HL-60 (cell line): ENCODE measurements around the gene PLEKHN1.

Source experiments
- DNase-seq, 2 experiments: peaks; one replicate each; pipeline ENCODE4 v3.0.0-alpha.2; 2010 to 2020; ENCODE audit warnings: low read depth in 1 of 2, low spot score in 1 of 2
- H3K27ac ChIP-seq: fragments of 250-450 bp; sonication (Bioruptor Pico); replicated peaks from 2 replicates; pipeline ENCODE4 v1.5.1; 2020; ENCODE audit warnings: mild to moderate bottlenecking, moderate library complexity
- H3K27me3 ChIP-seq: fragments of 250-450 bp; sonication (Bioruptor Pico); 2 replicates; pipeline ENCODE4 v1.5.1; 2021; ENCODE audit warnings: mild to moderate bottlenecking, moderate library complexity; ENCODE audit not compliant: insufficient read depth, poor library complexity, severe bottlenecking
- H3K4me3 ChIP-seq: replicated peaks from 2 replicates; pipeline ENCODE4 v1.5.1; 2011; ENCODE audit warnings: mild to moderate bottlenecking, control low read depth, low read length; ENCODE audit not compliant: insufficient read depth
- GABPA ChIP-seq: IDR thresholded peaks from 2 replicates; pipeline ENCODE4 v1.6.1; 2012; ENCODE audit warnings: low read depth
- POLR2AphosphoS5 ChIP-seq: IDR thresholded peaks from 2 replicates; pipeline ENCODE4 v1.6.1; 2012; ENCODE audit warnings: low read depth
- REST ChIP-seq: IDR thresholded peaks from 2 replicates; pipeline ENCODE4 v1.6.1; 2012; ENCODE audit warnings: low read depth; ENCODE audit not compliant: insufficient replicate concordance
- SPI1 ChIP-seq: IDR thresholded peaks from 2 replicates; pipeline ENCODE4 v1.6.1; 2012; ENCODE audit warnings: low read depth, mild to moderate bottlenecking, borderline replicate concordance
- TF ChIP-seq, protein P1 (sequence below): IDR thresholded peaks from one replicate; pipeline ENCODE4 v1.5.1; 2011; ENCODE audit warnings: low read length, control low read depth, inconsistent platforms; ENCODE audit not compliant: insufficient read depth

Gene PLEKHN1

GRCh38 chr1:1024149-1024770 is 58.0 kb downstream of the PLEKHN1 start:
- no peak overlapping the region for H3K4me3 ChIP-seq
- DNase-seq: no peak
- peaks cover 25% of the 10 kb centered on the region for H3K27me3 ChIP-seq
- no peak overlapping the region for H3K27ac ChIP-seq
- TF ChIP-seq, protein P1, sequence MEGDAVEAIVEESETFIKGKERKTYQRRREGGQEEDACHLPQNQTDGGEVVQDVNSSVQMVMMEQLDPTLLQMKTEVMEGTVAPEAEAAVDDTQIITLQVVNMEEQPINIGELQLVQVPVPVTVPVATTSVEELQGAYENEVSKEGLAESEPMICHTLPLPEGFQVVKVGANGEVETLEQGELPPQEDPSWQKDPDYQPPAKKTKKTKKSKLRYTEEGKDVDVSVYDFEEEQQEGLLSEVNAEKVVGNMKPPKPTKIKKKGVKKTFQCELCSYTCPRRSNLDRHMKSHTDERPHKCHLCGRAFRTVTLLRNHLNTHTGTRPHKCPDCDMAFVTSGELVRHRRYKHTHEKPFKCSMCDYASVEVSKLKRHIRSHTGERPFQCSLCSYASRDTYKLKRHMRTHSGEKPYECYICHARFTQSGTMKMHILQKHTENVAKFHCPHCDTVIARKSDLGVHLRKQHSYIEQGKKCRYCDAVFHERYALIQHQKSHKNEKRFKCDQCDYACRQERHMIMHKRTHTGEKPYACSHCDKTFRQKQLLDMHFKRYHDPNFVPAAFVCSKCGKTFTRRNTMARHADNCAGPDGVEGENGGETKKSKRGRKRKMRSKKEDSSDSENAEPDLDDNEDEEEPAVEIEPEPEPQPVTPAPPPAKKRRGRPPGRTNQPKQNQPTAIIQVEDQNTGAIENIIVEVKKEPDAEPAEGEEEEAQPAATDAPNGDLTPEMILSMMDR: no peak
- no peak for TF ChIP-seq SPI1
- TF ChIP-seq REST: no peak
- no peak for TF ChIP-seq POLR2AphosphoS5
- TF ChIP-seq GABPA: no peak

GRCh38 chr1:1024771-1025699 is 58.8 kb downstream of the PLEKHN1 start:
- H3K27me3 ChIP-seq: peaks cover 25% of the 10 kb centered on the region
- DNase-seq: no peak
- TF ChIP-seq SPI1 (no peak), REST (no peak), POLR2AphosphoS5 (no peak), GABPA (no peak)
- TF ChIP-seq, protein P1: no peak
- no peak overlapping the region for H3K4me3 ChIP-seq
- H3K27ac ChIP-seq: no peak overlapping the region
